HG02840 (cell line): Measurements from ENCODE around the gene FDX2.

ENCODE experiments used
- ATAC-seq: cut with Tn5 transposase; IDR thresholded peaks from one replicate; pipeline ENCODE4 v1.9.1; 2021; ENCODE audit warnings: mild to moderate bottlenecking, moderate library complexity, moderate number of reproducible peaks; ENCODE audit not compliant: unreplicated experiment, low FRiP score

Gene FDX2

GRCh38 chr19:10306327-10306726 lies 9.5 kb downstream of the FDX2 start:
- ATAC-seq = no peak

- ATAC-seq = no peak
Measured at GRCh38 chr19:10305139-10305806, 10.5 kb downstream of the FDX2 start.

- ATAC-seq = no peak
Measured at GRCh38 chr19:10299545-10300458, 16.0 kb downstream of the FDX2 start.

DNA sequence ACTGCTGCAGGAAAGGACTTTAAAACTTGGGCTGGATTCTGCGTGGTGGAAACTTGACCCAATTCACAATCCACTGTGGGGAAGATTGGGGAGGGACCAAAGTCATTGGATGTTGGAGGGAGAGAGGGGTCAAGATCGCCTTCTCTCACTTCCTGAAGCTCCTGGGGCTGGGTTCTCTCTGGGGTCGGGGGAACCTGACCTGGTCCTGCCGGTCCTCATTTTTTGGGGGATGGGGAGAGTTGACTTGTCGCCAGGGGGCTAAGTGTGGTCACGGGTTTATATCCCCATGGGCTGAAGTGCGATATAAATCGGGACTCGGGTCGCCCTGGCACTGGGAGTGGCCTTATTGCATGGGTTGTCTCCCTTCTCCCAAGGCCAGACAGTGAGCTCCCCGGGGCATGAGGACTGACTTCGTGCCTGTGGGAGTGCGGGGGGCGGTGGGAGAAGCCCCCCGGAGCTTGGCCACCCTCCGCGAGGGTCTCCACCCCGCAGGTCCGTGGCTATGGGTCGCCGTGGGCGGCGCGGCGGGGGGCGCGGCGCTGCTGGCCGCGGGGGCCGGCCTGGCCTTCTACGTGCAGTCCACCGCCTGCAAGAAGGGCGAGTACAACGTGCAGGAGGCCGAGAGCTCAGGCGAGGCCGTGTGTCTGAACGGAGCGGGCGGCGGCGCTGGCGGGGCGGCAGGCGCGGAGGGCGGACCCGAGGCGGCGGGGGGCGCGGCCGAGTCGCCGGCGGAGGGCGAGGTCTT lies 19.8 kb downstream of the FDX2 start:
- ATAC-seq = no peak

DNA sequence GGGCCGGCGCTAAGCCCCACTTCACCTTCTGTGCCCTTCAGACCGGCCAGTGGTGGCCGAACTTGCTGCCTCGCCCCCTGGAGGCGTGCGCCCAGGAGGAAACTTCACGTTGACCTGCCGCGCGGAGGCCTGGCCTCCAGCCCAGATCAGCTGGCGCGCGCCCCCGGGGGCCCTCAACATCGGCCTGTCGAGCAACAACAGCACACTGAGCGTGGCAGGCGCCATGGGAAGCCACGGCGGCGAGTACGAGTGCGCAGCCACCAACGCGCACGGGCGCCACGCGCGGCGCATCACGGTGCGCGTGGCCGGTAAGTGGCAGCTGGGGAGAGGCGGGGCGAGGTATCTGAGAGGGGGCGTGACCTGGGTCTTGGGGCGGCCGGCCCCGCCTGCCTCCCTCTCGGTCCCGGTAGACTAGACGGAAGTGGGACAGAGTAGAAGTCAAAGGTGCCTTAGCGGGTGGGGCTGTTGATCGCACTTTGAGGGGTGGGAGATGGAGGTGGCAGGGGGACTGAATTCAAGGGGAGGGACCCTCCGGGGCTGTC lies 20.4 kb downstream of the FDX2 start:
- ATAC-seq = no peak

- no peak for ATAC-seq
Measured at GRCh38 chr19:10294368-10294697, 21.5 kb downstream of the FDX2 start.

DNA sequence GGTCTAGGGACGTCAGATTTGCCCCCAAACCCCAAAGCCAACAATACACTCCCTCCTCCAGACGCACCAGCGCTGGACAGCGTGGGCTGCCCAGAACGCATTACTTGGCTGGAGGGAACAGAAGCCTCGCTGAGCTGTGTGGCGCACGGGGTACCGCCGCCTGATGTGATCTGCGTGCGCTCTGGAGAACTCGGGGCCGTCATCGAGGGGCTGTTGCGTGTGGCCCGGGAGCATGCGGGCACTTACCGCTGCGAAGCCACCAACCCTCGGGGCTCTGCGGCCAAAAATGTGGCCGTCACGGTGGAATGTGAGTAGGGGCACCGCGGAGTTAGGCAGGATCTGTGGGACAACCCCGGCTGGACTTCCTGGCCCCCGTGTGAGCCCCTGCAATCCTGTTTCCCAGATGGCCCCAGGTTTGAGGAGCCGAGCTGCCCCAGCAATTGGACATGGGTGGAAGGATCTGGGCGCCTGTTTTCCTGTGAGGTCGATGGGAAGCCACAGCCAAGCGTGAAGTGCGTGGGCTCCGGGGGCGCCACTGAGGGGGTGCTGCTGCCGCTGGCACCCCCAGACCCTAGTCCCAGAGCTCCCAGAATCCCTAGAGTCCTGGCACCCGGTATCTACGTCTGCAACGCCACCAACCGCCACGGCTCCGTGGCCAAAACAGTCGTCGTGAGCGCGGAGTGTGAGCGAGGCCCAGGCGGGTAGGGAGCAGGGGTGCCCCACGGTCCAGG lies 22.0 kb downstream of the FDX2 start:
- ATAC-seq = no peak

DNA sequence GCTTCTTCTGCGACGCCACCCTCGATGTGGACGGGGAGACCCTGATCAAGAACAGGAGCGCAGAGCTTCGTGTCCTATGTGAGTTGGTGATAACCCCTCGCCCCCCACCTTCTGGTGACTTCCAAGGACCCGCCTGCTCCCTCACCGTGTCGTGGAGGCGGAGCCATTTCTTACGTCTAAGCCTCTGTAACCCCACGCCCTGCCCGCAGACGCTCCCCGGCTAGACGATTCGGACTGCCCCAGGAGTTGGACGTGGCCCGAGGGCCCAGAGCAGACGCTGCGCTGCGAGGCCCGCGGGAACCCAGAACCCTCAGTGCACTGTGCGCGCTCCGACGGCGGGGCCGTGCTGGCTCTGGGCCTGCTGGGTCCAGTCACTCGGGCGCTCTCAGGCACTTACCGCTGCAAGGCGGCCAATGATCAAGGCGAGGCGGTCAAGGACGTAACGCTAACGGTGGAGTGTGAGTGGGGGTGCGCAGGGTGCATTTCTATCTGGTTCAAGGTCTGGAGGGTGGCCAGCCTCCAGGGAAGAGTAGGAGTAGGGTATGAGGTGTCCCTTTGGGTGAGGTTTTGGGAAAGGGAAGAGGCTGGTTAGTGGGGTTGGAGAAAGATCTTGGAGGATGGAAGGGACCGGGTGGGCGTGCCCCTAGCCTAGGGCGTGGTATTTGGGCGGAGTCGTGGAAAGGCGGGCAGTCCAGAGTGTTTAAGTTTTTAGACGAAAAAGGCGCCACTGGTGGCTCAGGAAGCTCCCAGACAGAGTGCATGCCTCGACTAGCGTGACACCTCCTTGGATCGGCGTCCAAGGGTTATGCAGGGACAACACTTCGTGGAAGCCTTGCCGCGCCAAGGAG lies 22.8 kb downstream of the FDX2 start:
- ATAC-seq = no peak

- ATAC-seq = no peak
Measured at GRCh38 chr19:10292206-10292788, 23.5 kb downstream of the FDX2 start.

GRCh38 chr19:10291554-10292205 lies 24.1 kb downstream of the FDX2 start:
- ATAC-seq = no peak

DNA sequence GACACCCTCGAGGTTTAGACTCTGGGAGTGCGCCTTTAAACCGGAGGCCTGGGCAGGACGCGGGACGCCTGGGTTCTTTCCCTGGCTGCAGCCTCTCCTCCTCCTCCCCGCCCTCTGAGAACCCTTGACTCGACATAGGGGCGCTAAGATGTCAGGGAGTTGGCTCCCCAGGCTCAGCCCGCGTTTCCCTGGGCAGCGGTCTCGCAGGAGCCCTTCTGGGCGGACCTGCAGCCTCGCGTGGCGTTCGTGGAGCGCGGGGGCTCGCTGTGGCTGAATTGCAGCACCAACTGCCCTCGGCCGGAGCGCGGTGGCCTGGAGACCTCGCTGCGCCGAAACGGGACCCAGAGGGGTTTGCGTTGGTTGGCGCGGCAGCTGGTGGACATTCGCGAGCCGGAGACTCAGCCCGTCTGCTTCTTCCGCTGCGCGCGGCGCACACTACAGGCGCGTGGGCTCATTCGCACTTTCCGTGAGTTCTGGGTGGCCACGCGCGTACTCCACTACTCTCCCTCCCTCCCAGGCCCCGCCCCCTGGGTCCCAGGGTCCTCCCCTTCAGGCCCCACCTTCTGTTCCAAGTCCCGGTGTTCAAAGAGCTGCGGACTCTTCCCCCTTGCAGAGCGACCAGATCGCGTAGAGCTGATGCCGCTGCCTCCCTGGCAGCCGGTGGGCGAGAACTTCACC lies 24.8 kb downstream of the FDX2 start:
- no peak for ATAC-seq

DNA sequence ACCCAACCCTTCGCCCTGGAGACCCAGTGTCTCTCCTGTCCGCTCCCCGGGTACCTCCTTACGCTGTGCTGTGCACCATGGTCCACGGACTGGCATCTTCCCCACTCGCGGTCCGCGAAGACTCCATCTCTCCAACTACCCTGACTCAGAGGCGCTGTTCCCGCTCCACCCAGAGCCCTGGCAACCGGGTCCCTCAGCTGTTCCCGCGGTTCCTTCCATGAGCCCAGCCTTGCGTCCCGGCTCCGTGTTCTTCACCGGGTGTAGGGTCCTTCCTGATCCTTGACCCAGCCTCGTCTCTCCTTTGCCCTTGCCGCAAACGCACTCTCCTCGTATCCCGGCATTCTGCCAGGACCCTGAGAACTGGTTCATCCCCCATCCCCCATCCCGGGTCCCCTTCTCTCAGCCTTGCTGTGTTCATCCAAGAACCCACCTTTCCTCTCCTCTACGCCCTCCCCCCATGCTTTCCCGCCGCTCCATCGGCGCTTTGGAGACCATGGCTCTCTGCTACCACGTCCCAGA lies 25.4 kb downstream of the FDX2 start:
- ATAC-seq = no peak

DNA sequence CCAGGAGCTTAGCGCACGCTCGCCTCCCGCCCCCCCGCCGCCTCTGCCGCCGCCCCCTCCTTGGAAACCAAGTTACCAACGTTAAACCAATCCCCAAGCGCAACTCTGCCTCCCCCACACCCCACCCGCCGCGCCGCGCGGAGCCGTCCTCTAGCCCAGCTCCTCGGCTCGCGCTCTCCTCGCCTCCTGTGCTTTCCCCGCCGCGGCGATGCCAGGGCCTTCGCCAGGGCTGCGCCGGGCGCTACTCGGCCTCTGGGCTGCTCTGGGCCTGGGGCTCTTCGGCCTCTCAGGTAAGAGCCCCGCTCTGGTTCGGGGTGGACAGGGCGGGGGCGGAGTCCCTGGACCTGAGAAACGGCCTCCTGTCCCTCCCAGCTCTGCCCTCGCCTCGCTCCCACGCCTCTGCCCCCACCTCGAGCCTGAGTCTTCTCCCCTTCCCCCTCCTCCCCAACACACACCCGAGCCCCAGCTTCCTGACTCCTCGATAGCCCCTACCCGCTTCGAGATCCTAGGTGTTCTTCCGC lies 25.9 kb downstream of the FDX2 start, which contains the start of gene ICAM5:
TSS of gene ICAM5 (plus strand) at position 117 of the 521 bp plus-strand sequence. CDS start at position 209, 92 bp downstream.
- no peak for ATAC-seq

DNA sequence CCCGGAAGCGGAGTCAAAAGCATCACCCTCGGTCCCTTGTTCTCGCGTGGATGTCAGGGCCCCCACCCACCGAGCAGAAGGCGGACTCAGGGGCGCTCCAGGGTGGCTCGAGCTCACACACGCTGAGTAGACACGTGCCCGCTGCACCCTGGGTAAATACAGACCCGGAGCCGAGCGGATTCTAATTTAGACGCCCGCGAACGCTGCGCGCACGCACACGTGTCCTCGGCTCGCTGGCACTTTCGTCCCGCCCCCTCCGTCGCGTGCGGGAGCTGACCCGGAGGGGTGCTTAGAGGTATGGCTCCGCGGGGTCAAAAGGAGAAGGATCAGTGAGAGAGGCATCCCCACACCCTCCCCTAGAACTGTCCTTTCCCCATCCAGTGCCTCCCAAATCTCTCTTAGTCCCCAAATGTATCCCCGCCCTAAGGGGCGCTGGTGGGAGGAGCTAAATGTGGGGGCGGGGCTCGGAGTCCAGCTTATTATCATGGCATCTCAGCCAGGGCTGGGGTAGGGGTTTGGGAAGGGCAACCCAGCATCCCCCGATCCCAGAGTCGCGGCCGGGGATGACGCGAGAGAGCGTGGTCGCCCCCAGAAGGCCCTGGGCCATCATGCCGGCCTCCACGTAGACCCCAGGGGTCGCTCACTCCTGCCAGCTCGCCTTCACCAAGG lies 26.5 kb downstream of the FDX2 start:
- ATAC-seq = no peak

GRCh38 chr19:10288662-10289166 lies 27.1 kb downstream of the FDX2 start:
- ATAC-seq = no peak

GRCh38 chr19:10286803-10287737 lies 28.7 kb downstream of the FDX2 start, which contains the start of gene ICAM4:
ICAM4 (plus strand) TSS chr19:10286955; CDS start chr19:10287013, 58 bp downstream.
- no peak for ATAC-seq
